ENCODE data around the gene MAP3K10.
A peak's percentile ranks its signal among the peaks of the same experiment; 100 is the strongest.
"Not testable (repeated sequence)": the region's sequence is repeated elsewhere in the genome, so short reads cannot be mapped to it uniquely, and the experiment has no call there.

Gene MAP3K10

DNA sequence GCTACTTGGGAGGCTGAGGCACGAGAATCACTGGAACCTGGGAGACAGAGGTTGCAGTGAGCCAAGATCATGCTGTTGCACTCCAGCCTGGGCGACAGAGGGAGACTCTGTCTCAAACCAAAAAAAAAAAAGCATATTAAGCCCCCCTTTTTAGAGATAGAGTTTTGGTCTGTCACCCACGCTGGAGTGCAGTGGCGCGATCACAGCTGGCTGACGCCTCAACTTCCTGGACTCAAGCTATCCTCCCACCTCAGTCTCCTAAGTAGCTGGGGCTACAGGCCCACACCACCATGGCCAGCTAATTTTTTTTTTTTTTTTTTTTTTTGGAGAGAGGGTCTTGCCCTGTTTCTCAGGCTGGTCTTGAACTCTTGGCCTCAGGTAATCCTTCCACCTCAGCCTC is 34.2 kb upstream of the MAP3K10 start:
- no peak overlapping the region for H3K4me3 Mint-ChIP-seq
- peaks cover 3% of the 10 kb centered on the region for H3K27me3 Mint-ChIP-seq (ENCODE audit: low read depth)
- no peaks in the 10 kb centered on the region for H3K9me3 Mint-ChIP-seq
- no peaks in the 10 kb centered on the region for H3K4me1 Mint-ChIP-seq
- TF ChIP-seq CTCF (IDR thresholded peaks at IDR 0.05; ENCODE audit: unreplicated experiment in 3 of 3): no peak
- no peak overlapping the region for H3K27ac Mint-ChIP-seq
- H3K36me3 Mint-ChIP-seq (ENCODE audit: low read depth): no peaks in the 10 kb centered on the region

GRCh38 chr19:40159744-40160143 is 31.5 kb upstream of the MAP3K10 start:
- Mint-ChIP-seq H3K4me1 (no peaks in the 10 kb centered on the region), H3K27ac (no peak overlapping the region), H3K9me3 (no peaks in the 10 kb centered on the region), H3K36me3 (ENCODE audit: low read depth) (no peaks in the 10 kb centered on the region), H3K27me3 (ENCODE audit: low read depth) (no peaks in the 10 kb centered on the region), H3K4me3 (no peak overlapping the region)
- no peak for TF ChIP-seq CTCF (IDR thresholded peaks at IDR 0.05; ENCODE audit: unreplicated experiment in 3 of 3)

GRCh38 chr19:40162104-40162503 is 29.1 kb upstream of the MAP3K10 start:
- Mint-ChIP-seq H3K4me3 (no peak overlapping the region), H3K27ac (no peak overlapping the region), H3K27me3 (ENCODE audit: low read depth) (no peaks in the 10 kb centered on the region), H3K4me1 (no peaks in the 10 kb centered on the region), H3K36me3 (ENCODE audit: low read depth) (no peaks in the 10 kb centered on the region), H3K9me3 (peaks cover 3% of the 10 kb centered on the region)
- no peak for TF ChIP-seq CTCF (IDR thresholded peaks at IDR 0.05; ENCODE audit: unreplicated experiment in 3 of 3)

GRCh38 chr19:40163541-40164129 is 27.6 kb upstream of the MAP3K10 start:
- no peaks in the 10 kb centered on the region for H3K4me1 Mint-ChIP-seq
- peaks cover 3% of the 10 kb centered on the region for H3K9me3 Mint-ChIP-seq
- H3K4me3 Mint-ChIP-seq: no peak overlapping the region
- TF ChIP-seq CTCF (IDR thresholded peaks at IDR 0.05; ENCODE audit: unreplicated experiment in 3 of 3): no peak
- H3K27ac Mint-ChIP-seq: no peak overlapping the region
- no peaks in the 10 kb centered on the region for H3K36me3 Mint-ChIP-seq (ENCODE audit: low read depth)
- no peaks in the 10 kb centered on the region for H3K27me3 Mint-ChIP-seq (ENCODE audit: low read depth)

DNA sequence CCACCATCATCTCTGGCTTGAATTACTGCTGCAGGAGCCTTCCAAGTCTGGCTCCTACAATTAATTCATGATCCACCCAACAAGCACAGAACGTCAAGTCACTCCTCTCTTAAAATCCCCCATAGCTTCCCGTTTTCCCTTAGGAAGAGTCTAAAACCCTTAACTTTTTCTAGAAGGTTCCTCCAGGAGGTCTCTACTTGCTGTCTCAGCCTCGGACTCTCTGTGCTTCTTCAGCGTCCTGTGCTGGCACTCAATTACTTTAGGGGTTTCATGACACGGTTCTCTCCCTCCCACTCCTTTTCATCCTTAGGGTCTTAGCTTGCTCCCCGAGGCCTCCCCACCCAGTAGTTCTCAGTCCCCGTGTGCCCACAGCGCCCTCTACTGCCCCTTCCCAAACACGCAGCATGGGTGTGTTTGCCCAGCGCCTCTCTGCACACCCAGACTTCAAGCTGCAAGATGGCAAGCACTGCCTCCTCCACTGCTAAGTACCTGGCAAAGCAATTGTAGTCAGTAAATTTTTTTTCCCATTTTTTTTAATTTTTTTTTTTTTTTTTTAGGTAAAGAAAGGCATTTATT is 25.8 kb upstream of the MAP3K10 start:
- Mint-ChIP-seq H3K27ac (no peak overlapping the region), H3K36me3 (ENCODE audit: low read depth) (no peaks in the 10 kb centered on the region), H3K9me3 (peaks cover 3% of the 10 kb centered on the region), H3K4me3 (no peak overlapping the region), H3K27me3 (ENCODE audit: low read depth) (peaks cover 3% of the 10 kb centered on the region), H3K4me1 (no peaks in the 10 kb centered on the region)
- peak in 2 of 3 experiments; percentile 29 to 38 for TF ChIP-seq CTCF (IDR thresholded peaks at IDR 0.05; ENCODE audit: unreplicated experiment in 3 of 3)

GRCh38 chr19:40169482-40170302 is 21.5 kb upstream of the MAP3K10 start:
- H3K27me3 Mint-ChIP-seq (ENCODE audit: low read depth); H3K4me1 Mint-ChIP-seq; H3K27ac Mint-ChIP-seq; H3K36me3 Mint-ChIP-seq (ENCODE audit: low read depth); H3K9me3 Mint-ChIP-seq; H3K4me3 Mint-ChIP-seq: not testable (repeated sequence)

GRCh38 chr19:40170303-40170989 is 20.8 kb upstream of the MAP3K10 start:
- H3K4me3 Mint-ChIP-seq; H3K36me3 Mint-ChIP-seq (ENCODE audit: low read depth); H3K9me3 Mint-ChIP-seq; H3K27me3 Mint-ChIP-seq (ENCODE audit: low read depth); H3K4me1 Mint-ChIP-seq: not testable (repeated sequence)
- peak overlapping the region in 2 of 3 experiments; percentile 19 to 55 for H3K27ac Mint-ChIP-seq

DNA sequence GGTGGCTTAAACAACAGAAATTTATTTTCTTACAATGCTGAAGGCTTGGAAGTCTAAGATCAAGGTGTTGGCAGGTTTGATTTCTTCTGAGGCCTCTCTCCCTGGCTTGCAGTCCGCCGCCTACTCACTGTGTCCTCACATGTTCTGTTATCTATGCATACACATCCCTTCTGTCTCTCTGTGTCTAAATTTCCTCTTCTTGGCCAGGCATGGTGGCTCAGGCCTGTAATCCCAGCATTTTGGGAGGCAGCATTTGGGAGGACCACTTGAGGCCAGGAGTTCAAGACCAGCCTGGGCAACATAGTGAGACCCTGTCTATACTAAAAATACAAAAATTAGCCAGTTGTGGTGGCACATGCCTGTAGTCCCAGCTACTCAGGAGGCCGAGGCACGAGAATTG is 19.9 kb upstream of the MAP3K10 start:
- not testable (repeated sequence) for H3K27me3 Mint-ChIP-seq (ENCODE audit: low read depth); H3K36me3 Mint-ChIP-seq (ENCODE audit: low read depth)
- H3K27ac Mint-ChIP-seq: peak overlapping the region in 1 of 3 experiments; percentile 55

More for the DNA sequence above, 19.9 kb upstream of the MAP3K10 start:
- not testable (repeated sequence) for H3K9me3 Mint-ChIP-seq, H3K4me1 Mint-ChIP-seq, H3K4me3 Mint-ChIP-seq

Data from nephron (organoid).